ENCODE results near the gene SPARC.

SPARC gene

GRCh38 chr5:151643388-151643787 is 43.3 kb downstream of the SPARC start:
- Histone ChIP-seq H3K79me2 (ENCODE audit: low read length) (no peaks in the 10 kb centered on the region), H3K27me3 (ENCODE audit: low read depth, low read length) (0 out of 2 replicates have a peak, but pooled peaks cover 6% of the 10 kb centered on the region), H3K27ac (ENCODE audit: low read length) (no peak overlapping the region)

GRCh38 chr5:151642472-151643140 is 44.1 kb downstream of the SPARC start:
- Histone ChIP-seq H3K36me3 (replicated peaks; ENCODE audit: low read depth, low read length) (no peaks in the 10 kb centered on the region), H3K4me1 (ENCODE audit: low read length) (peaks cover 6% of the 10 kb centered on the region; the same call in 1 of the 2 replicates), H3K4me3 (ENCODE audit: low read length) (no peak overlapping the region)

More at GRCh38 chr5:151643388-151643787, 43.3 kb downstream of the SPARC start:
- Histone ChIP-seq H3K4me2 (ENCODE audit: low read length) (no peak overlapping the region), H3K36me3 (replicated peaks; ENCODE audit: low read depth, low read length) (no peaks in the 10 kb centered on the region), H3K4me1 (ENCODE audit: low read length) (peaks cover 6% of the 10 kb centered on the region; the same call in 1 of the 2 replicates), H3K4me3 (ENCODE audit: low read length) (no peak overlapping the region), H4K20me1 (ENCODE audit: insufficient read depth, low read length) (no peaks in the 10 kb centered on the region), H3K9ac (ENCODE audit: low read length) (no peak overlapping the region), H2AFZ (ENCODE audit: low read depth, low read length) (no peak overlapping the region), H3K9me3 (ENCODE audit: insufficient read depth, low read length) (no peaks in the 10 kb centered on the region)
- TF ChIP-seq EZH2phosphoT487 (IDR thresholded peaks at IDR 0.05; ENCODE audit: low read depth) (no peak), CTCF (IDR thresholded peaks at IDR 0.05; ENCODE audit: low read depth, low read length) (no peak)

GRCh38 chr5:151638619-151639018 is 48.1 kb downstream of the SPARC start:
- no peak overlapping the region for H3K9ac ChIP-seq (ENCODE audit: low read length)
- no peak overlapping the region for H2AFZ ChIP-seq (ENCODE audit: low read depth, low read length)
- no peaks in the 10 kb centered on the region for H3K79me2 ChIP-seq (ENCODE audit: low read length)
- peaks cover 6% of the 10 kb centered on the region; the same call in 1 of the 2 replicates for H3K4me1 ChIP-seq (ENCODE audit: low read length)
- no peaks in the 10 kb centered on the region for H4K20me1 ChIP-seq (ENCODE audit: insufficient read depth, low read length)
- no peak overlapping the region for H3K4me3 ChIP-seq (ENCODE audit: low read length)
- no peak for TF ChIP-seq CTCF (IDR thresholded peaks at IDR 0.05; ENCODE audit: low read depth, low read length)
- H3K27me3 ChIP-seq (ENCODE audit: low read depth, low read length) = peaks cover 23% of the 10 kb centered on the region
- H3K9me3 ChIP-seq (ENCODE audit: insufficient read depth, low read length) = no peaks in the 10 kb centered on the region
- no peaks in the 10 kb centered on the region for H3K36me3 ChIP-seq (replicated peaks; ENCODE audit: low read depth, low read length)
- no peak overlapping the region for H3K27ac ChIP-seq (ENCODE audit: low read length)
- no peak overlapping the region for H3K4me2 ChIP-seq (ENCODE audit: low read length)

More at GRCh38 chr5:151642472-151643140, 44.1 kb downstream of the SPARC start:
- Histone ChIP-seq H3K9me3 (ENCODE audit: insufficient read depth, low read length) (no peaks in the 10 kb centered on the region), H3K4me2 (ENCODE audit: low read length) (no peak overlapping the region), H3K79me2 (ENCODE audit: low read length) (no peaks in the 10 kb centered on the region), H2AFZ (ENCODE audit: low read depth, low read length) (no peak overlapping the region), H3K27me3 (ENCODE audit: low read depth, low read length) (peaks cover 7% of the 10 kb centered on the region), H3K9ac (ENCODE audit: low read length) (no peak overlapping the region), H4K20me1 (ENCODE audit: insufficient read depth, low read length) (no peaks in the 10 kb centered on the region), H3K27ac (ENCODE audit: low read length) (no peak overlapping the region)
- no peak for TF ChIP-seq CTCF (IDR thresholded peaks at IDR 0.05; ENCODE audit: low read depth, low read length)
- TF ChIP-seq EZH2phosphoT487 (IDR thresholded peaks at IDR 0.05; ENCODE audit: low read depth) = no peak

- no peak overlapping the region for H3K9ac ChIP-seq (ENCODE audit: low read length)
- no peak overlapping the region for H3K4me3 ChIP-seq (ENCODE audit: low read length)
- TF ChIP-seq EZH2phosphoT487 (IDR thresholded peaks at IDR 0.05; ENCODE audit: low read depth) = no peak
- TF ChIP-seq CTCF (IDR thresholded peaks at IDR 0.05; ENCODE audit: low read depth, low read length) = no peak
- no peak overlapping the region for H3K4me2 ChIP-seq (ENCODE audit: low read length)
- peaks cover 21% of the 10 kb centered on the region for H3K27me3 ChIP-seq (ENCODE audit: low read depth, low read length)
- H3K27ac ChIP-seq (ENCODE audit: low read length) = no peak overlapping the region
- no peaks in the 10 kb centered on the region for H3K79me2 ChIP-seq (ENCODE audit: low read length)
- no peak overlapping the region for H2AFZ ChIP-seq (ENCODE audit: low read depth, low read length)
- H4K20me1 ChIP-seq (ENCODE audit: insufficient read depth, low read length) = no peaks in the 10 kb centered on the region
- no peaks in the 10 kb centered on the region for H3K36me3 ChIP-seq (replicated peaks; ENCODE audit: low read depth, low read length)
- no peaks in the 10 kb centered on the region for H3K4me1 ChIP-seq (ENCODE audit: low read length)
- H3K9me3 ChIP-seq (ENCODE audit: insufficient read depth, low read length) = no peaks in the 10 kb centered on the region
Measured at GRCh38 chr5:151637676-151638075, 49.0 kb downstream of the SPARC start.

All from OCI-LY3 (cell line).